GM12878 (cell line): Measurements from ENCODE around the gene RBPMS2. TPM values are rescaled to one million over a fixed set of nuclear protein-coding genes. Genes with fewer than 3 reads are reported as not detected.

ENCODE experiments used
- CBX5 ChIP-seq: sonication (generic); IDR thresholded peaks from 2 replicates; pipeline ENCODE4 v1.6.1; 2016; ENCODE audit warnings: low read depth, moderate library complexity, mild to moderate bottlenecking, inconsistent platforms
- CEBPB ChIP-seq, 2 experiments: fragments of 150-350 bp in 1 of 2; IDR thresholded peaks; 2 replicates each; pipeline ENCODE4 v1.6.1; 2012 to 2014; ENCODE audit warnings: low read depth in 2 of 2, low read length in 2 of 2, borderline replicate concordance in 1 of 2, inconsistent platforms in 1 of 2
- CHD2 ChIP-seq: IDR thresholded peaks from 2 replicates; pipeline ENCODE4 v1.6.1; 2011; ENCODE audit warnings: low read depth, low read length, improper control_type of control experiment, borderline replicate concordance
- DPF2 ChIP-seq: fragments of 450-650 bp; IDR thresholded peaks from 2 replicates; pipeline ENCODE4 v1.6.1; 2017; ENCODE audit warnings: mild to moderate bottlenecking
- EGR1 ChIP-seq, 2 experiments: IDR thresholded peaks; 1 replicate in 1 of 2; 2 replicates in 1 of 2; pipeline ENCODE4 v1.6.1; 2011 to 2012; ENCODE audit warnings: low read depth in 2 of 2, low read length in 2 of 2, borderline replicate concordance in 1 of 2, mild to moderate bottlenecking in 1 of 2, moderate library complexity in 1 of 2
- ESRRA ChIP-seq: IDR thresholded peaks from 2 replicates; pipeline ENCODE4 v1.6.1; 2012; ENCODE audit warnings: mild to moderate bottlenecking, low read length, improper control_type of control experiment
- HDAC6 ChIP-seq: fragments of 200-600 bp; sonication (generic); IDR thresholded peaks from one replicate; pipeline ENCODE4 v1.8.0; 2017; ENCODE audit warnings: antibody characterized with exemption; ENCODE audit not compliant: unreplicated experiment
- IKZF2 ChIP-seq, 2 experiments: fragments of 450-650 bp; IDR thresholded peaks; 2 replicates each; pipeline ENCODE4 v1.6.1; 2017; ENCODE audit warnings: mild to moderate bottlenecking in 2 of 2, moderate library complexity in 2 of 2
- NRF1 ChIP-seq: conservative IDR thresholded peaks from 2 replicates; pipeline ENCODE4 v1.6.1; 2011; ENCODE audit warnings: mild to moderate bottlenecking, low read depth, low read length, improper control_type of control experiment
- PAX5 ChIP-seq: IDR thresholded peaks from 2 replicates; pipeline ENCODE4 v1.6.1; 2011; ENCODE audit warnings: low read depth, low read length, borderline replicate concordance
- POU2F2 ChIP-seq: IDR thresholded peaks from 3 replicates; pipeline ENCODE4 v1.6.1; 2011; ENCODE audit warnings: low read depth, mild to moderate bottlenecking, low read length, borderline replicate concordance
- SIX5 ChIP-seq: IDR thresholded peaks from 2 replicates; pipeline ENCODE4 v1.6.1; 2011; ENCODE audit warnings: mild to moderate bottlenecking, low read depth, low read length, moderate library complexity; ENCODE audit not compliant: severe bottlenecking
- SRF ChIP-seq, 2 experiments: IDR thresholded peaks; 2 replicates each; pipeline ENCODE4 v1.6.1; 2011; ENCODE audit warnings: low read depth in 2 of 2, low read length in 2 of 2, mild to moderate bottlenecking in 1 of 2, moderate library complexity in 1 of 2
- TAF1 ChIP-seq: IDR thresholded peaks from 2 replicates; pipeline ENCODE4 v1.6.1; 2011; ENCODE audit warnings: mild to moderate bottlenecking, low read depth, low read length, borderline replicate concordance
- TCF12 ChIP-seq: IDR thresholded peaks from 2 replicates; pipeline ENCODE4 v1.6.1; 2011; ENCODE audit warnings: low read depth, mild to moderate bottlenecking, low read length
- YY1 ChIP-seq: IDR thresholded peaks from 2 replicates; pipeline ENCODE4 v1.6.1; 2011; ENCODE audit warnings: low read depth, mild to moderate bottlenecking, low read length
- ZBED1 ChIP-seq: IDR thresholded peaks from 2 replicates; pipeline ENCODE4 v1.6.1; 2016; ENCODE audit warnings: borderline replicate concordance
- polyA plus RNA-seq, 11 experiments: library from polyadenylated mRNA; depleted of rRNA in 4 of 11; unstranded in 6 of 11; stranded (reverse) in 5 of 11; fragments of >200 nt; fragmentation: Nextera tagmentation in 4 of 11; fragmentation: Illumina TruSeq in 1 of 11; extraction: Ambion mirVana in 4 of 11; extraction: Trizol in 1 of 11; gene quantifications; 1 replicate in 1 of 11; 2 replicates in 10 of 11; pipeline versions ENCODE4 v1.2.1 to v1.2.3, GENCODE V29; 2011 to 2016; ENCODE audit warnings: inconsistent platforms in 2 of 11, missing spikeins in 2 of 11, low read depth in 1 of 11
- total RNA-seq, 4 experiments: library from RNA; depleted of rRNA in 3 of 4; stranded (reverse); fragments of >200 nt in 3 of 4; fragmentation: Illumina TruSeq in 1 of 4; extraction: Trizol in 1 of 4; gene quantifications; 2 replicates each; pipeline versions ENCODE4 v1.2.1 to v1.2.3, GENCODE V29; 2013 to 2021
- TF ChIP-seq, protein P1 (sequence below): fragments of 450-650 bp; IDR thresholded peaks from 2 replicates; pipeline ENCODE4 v1.6.1; 2018; ENCODE audit warnings: mild to moderate bottlenecking, low read depth, moderate library complexity; ENCODE audit not compliant: partially characterized antibody
- TF ChIP-seq, protein P2 (sequence below): fragments of 450-650 bp; IDR thresholded peaks from 2 replicates; pipeline ENCODE4 v1.6.1; 2018; ENCODE audit warnings: borderline replicate concordance, mild to moderate bottlenecking; ENCODE audit not compliant: partially characterized antibody
- TF ChIP-seq, protein P3 (sequence below): fragments of 450-650 bp; IDR thresholded peaks from 2 replicates; pipeline ENCODE4 v1.6.1; 2017; ENCODE audit warnings: antibody characterized with exemption, mild to moderate bottlenecking, moderate library complexity

Gene RBPMS2
- total and polyA plus RNA-seq, 10 of the 15 experiments (the other 5 are each of a cell fraction or from before 2014, with no cell fraction given): 0.06 to 0.31 (median 0.19) TPM; not detected in 3

DNA sequence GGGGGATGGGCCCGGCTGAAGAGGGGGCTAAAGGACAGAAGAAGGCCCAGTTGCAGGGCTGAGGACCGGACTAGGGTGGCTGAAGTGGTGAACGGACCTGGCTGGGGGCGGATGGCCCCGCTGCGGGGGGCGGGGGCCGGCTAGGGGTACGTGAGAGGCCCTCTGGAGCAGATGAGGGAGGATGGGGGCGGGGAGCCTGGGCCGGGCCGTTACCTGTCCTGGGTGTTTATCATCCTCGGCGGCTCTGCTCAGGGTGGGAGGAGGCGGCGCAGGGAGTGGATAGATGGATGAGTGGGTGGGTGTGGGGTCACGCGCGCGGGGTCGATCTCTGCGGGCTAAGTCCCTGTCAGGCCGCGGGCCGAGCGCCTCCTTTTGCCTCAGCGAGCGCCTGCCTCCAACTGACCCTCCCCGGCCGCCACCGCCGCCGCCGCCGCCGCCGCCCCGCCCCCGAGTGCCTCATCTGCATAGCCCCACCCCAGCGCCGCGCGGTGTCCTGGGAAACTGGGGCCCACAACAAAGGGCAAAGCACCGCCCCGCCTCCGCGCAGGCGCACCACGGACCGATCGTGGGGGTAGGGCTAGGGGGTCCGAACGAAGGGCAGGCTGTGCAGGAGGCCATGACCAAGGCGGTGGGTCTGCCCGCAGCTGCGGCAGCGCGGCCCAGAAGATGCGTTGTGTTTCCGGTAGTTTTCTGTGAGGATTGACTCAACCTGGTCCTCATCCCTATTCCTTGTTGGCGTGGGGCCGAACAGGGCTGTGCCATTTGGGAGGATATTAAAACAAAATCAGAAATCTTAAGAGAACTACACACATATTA lies 72.4 kb downstream of the RBPMS2 start (continued):
- TF ChIP-seq, protein P1, sequence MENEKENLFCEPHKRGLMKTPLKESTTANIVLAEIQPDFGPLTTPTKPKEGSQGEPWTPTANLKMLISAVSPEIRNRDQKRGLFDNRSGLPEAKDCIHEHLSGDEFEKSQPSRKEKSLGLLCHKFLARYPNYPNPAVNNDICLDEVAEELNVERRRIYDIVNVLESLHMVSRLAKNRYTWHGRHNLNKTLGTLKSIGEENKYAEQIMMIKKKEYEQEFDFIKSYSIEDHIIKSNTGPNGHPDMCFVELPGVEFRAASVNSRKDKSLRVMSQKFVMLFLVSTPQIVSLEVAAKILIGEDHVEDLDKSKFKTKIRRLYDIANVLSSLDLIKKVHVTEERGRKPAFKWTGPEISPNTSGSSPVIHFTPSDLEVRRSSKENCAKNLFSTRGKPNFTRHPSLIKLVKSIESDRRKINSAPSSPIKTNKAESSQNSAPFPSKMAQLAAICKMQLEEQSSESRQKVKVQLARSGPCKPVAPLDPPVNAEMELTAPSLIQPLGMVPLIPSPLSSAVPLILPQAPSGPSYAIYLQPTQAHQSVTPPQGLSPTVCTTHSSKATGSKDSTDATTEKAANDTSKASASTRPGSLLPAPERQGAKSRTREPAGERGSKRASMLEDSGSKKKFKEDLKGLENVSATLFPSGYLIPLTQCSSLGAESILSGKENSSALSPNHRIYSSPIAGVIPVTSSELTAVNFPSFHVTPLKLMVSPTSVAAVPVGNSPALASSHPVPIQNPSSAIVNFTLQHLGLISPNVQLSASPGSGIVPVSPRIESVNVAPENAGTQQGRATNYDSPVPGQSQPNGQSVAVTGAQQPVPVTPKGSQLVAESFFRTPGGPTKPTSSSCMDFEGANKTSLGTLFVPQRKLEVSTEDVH: no peak
- TF ChIP-seq IKZF2 (IDR thresholded peaks at IDR 0.05) (0 out of 4 replicates have a peak, but pooled peaks of 1 of the 2 experiments have one; percentile 14), CHD2 (peak; percentile 87), SIX5 (no peak), ESRRA (no peak), EGR1 (IDR thresholded peaks at IDR 0.05; ENCODE audit: borderline replicate concordance in 1 of 2, low read depth in 2 of 2, low read length in 2 of 2) (peak in 1 of 2 experiments; percentile 10; a peak in 1 of 3 replicates), PAX5 (peak; percentile 92), POU2F2 (peak; percentile 80), TCF12 (peak; percentile 58), CEBPB (IDR thresholded peaks at IDR 0.05; ENCODE audit: borderline replicate concordance in 1 of 2, low read depth in 2 of 2, low read length in 2 of 2) (no peak), CBX5 (no peak), DPF2 (0 out of 2 replicates have a peak, but pooled peaks have one; percentile 51), ZBED1 (no peak), NRF1 (peak; percentile 83), YY1 (peak; percentile 64), SRF (IDR thresholded peaks at IDR 0.05; ENCODE audit: low read depth in 2 of 2, low read length in 2 of 2) (no peak), HDAC6 (no peak), TAF1 (peak; percentile 39; the same call in 1 of the 2 replicates)
- TF ChIP-seq, protein P2, sequence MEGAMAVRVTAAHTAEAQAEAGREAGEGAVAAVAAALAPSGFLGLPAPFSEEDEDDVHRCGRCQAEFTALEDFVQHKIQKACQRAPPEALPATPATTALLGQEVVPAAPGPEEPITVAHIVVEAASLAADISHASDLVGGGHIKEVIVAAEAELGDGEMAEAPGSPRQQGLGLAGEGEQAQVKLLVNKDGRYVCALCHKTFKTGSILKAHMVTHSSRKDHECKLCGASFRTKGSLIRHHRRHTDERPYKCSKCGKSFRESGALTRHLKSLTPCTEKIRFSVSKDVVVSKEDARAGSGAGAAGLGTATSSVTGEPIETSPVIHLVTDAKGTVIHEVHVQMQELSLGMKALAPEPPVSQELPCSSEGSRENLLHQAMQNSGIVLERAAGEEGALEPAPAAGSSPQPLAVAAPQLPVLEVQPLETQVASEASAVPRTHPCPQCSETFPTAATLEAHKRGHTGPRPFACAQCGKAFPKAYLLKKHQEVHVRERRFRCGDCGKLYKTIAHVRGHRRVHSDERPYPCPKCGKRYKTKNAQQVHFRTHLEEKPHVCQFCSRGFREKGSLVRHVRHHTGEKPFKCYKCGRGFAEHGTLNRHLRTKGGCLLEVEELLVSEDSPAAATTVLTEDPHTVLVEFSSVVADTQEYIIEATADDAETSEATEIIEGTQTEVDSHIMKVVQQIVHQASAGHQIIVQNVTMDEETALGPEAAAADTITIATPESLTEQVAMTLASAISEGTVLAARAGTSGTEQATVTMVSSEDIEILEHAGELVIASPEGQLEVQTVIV: no peak
- TF ChIP-seq, protein P3, sequence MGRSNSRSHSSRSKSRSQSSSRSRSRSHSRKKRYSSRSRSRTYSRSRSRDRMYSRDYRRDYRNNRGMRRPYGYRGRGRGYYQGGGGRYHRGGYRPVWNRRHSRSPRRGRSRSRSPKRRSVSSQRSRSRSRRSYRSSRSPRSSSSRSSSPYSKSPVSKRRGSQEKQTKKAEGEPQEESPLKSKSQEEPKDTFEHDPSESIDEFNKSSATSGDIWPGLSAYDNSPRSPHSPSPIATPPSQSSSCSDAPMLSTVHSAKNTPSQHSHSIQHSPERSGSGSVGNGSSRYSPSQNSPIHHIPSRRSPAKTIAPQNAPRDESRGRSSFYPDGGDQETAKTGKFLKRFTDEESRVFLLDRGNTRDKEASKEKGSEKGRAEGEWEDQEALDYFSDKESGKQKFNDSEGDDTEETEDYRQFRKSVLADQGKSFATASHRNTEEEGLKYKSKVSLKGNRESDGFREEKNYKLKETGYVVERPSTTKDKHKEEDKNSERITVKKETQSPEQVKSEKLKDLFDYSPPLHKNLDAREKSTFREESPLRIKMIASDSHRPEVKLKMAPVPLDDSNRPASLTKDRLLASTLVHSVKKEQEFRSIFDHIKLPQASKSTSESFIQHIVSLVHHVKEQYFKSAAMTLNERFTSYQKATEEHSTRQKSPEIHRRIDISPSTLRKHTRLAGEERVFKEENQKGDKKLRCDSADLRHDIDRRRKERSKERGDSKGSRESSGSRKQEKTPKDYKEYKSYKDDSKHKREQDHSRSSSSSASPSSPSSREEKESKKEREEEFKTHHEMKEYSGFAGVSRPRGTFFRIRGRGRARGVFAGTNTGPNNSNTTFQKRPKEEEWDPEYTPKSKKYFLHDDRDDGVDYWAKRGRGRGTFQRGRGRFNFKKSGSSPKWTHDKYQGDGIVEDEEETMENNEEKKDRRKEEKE: no peak
